HepG2 (cell line): Measurements from ENCODE around the gene NAGK. TPM values are rescaled to one million over a fixed set of nuclear protein-coding genes. Genes with fewer than 3 reads are reported as not detected.
A peak's percentile ranks its signal among the peaks of the same experiment; 100 is the strongest.

Source experiments
- ATF7 ChIP-seq, 2 experiments: fragments of 450-650 bp in 1 of 2; sonication (generic) in 1 of 2; formaldehyde crosslinking in 1 of 2; IDR thresholded peaks; 2 replicates each; pipeline versions ENCODE4 v1.4.0 to v1.6.1; 2016 to 2020; ENCODE audit warnings: antibody characterized with exemption in 1 of 2, mild to moderate bottlenecking in 1 of 2, missing genetic modification reagents in 1 of 2
- ELF1 ChIP-seq: sonication (generic); formaldehyde crosslinking; IDR thresholded peaks from 2 replicates; pipeline ENCODE4 v1.4.0; 2020; ENCODE audit warnings: missing genetic modification reagents
- MTA3 ChIP-seq: sonication (generic); formaldehyde crosslinking; IDR thresholded peaks from 2 replicates; pipeline ENCODE4 v1.4.0; 2020; ENCODE audit warnings: missing genetic modification reagents
- MXD4 ChIP-seq: IDR thresholded peaks from 2 replicates; pipeline ENCODE4 v1.6.1; 2016; ENCODE audit warnings: mild to moderate bottlenecking, missing biosample characterization, missing genetic modification reagents
- NFRKB ChIP-seq: fragments of 450-650 bp; IDR thresholded peaks from 2 replicates; pipeline ENCODE4 v1.6.1; 2017
- NR1H2 ChIP-seq: sonication (generic); formaldehyde crosslinking; IDR thresholded peaks from 2 replicates; pipeline ENCODE4 v1.8.1; 2022; ENCODE audit warnings: low read depth, missing genetic modification reagents, borderline replicate concordance
- SMAD1 ChIP-seq: sonication (generic); formaldehyde crosslinking; IDR thresholded peaks from 2 replicates; pipeline ENCODE4 v1.4.0; 2020; ENCODE audit warnings: missing genetic modification reagents, low read depth, mild to moderate bottlenecking, borderline replicate concordance
- ZNF230 ChIP-seq: sonication (generic); formaldehyde crosslinking; IDR thresholded peaks from 2 replicates; pipeline ENCODE4 v1.4.0; 2020; ENCODE audit warnings: mild to moderate bottlenecking, missing genetic modification reagents
- ZNF382 ChIP-seq: sonication (generic); formaldehyde crosslinking; IDR thresholded peaks from 2 replicates; pipeline ENCODE4 v1.5.0; 2020; ENCODE audit warnings: missing genetic modification reagents, mild to moderate bottlenecking, borderline replicate concordance
- ZNF552 ChIP-seq: sonication (generic); formaldehyde crosslinking; IDR thresholded peaks from 2 replicates; pipeline ENCODE4 v1.9.0; 2022; ENCODE audit warnings: missing genetic modification reagents, mild to moderate bottlenecking, borderline replicate concordance
- ZNF589 ChIP-seq: sonication (generic); formaldehyde crosslinking; conservative IDR thresholded peaks from 2 replicates; pipeline ENCODE4 v1.8.0; 2022; ENCODE audit warnings: mild to moderate bottlenecking, moderate library complexity, missing genetic modification reagents
- polyA plus RNA-seq, 8 experiments: library from polyadenylated mRNA; depleted of rRNA in 3 of 8; stranded (reverse) in 7 of 8; unstranded in 1 of 8; fragments of >200 nt; fragmentation: Illumina TruSeq in 4 of 8; extraction: Trizol in 4 of 8; gene quantifications; 2 replicates each; pipeline versions ENCODE4 v1.2.1 to v1.2.3, GENCODE V29; 2011 to 2016; ENCODE audit warnings: low read depth in 4 of 8, missing spikeins in 1 of 8, mixed read lengths in 1 of 8; ENCODE audit not compliant: insufficient read depth in 1 of 8
- total RNA-seq, 5 experiments: library from RNA; depleted of rRNA; stranded (reverse); fragments of >200 nt; fragmentation: Illumina TruSeq; extraction: Trizol; gene quantifications; 2 replicates each; pipeline ENCODE4 v1.2.3, GENCODE V29; 2016; ENCODE audit warnings: low read depth in 1 of 5
- TF ChIP-seq, protein P1 (sequence below): IDR thresholded peaks from 2 replicates; pipeline ENCODE4 v1.4.0; 2020; ENCODE audit warnings: mild to moderate bottlenecking, missing genetic modification reagents
- TF ChIP-seq, protein P2 (sequence below): sonication (generic); formaldehyde crosslinking; IDR thresholded peaks from 2 replicates; pipeline ENCODE4 v1.8.1; 2022; ENCODE audit warnings: low read depth, mild to moderate bottlenecking, missing genetic modification reagents
- TF ChIP-seq, protein P3 (sequence below): sonication (generic); formaldehyde crosslinking; IDR thresholded peaks from 2 replicates; pipeline ENCODE4 v1.8.1; 2023; ENCODE audit warnings: mild to moderate bottlenecking, missing genetic modification reagents
- TF ChIP-seq, protein P4 (sequence below): sonication (generic); formaldehyde crosslinking; IDR thresholded peaks from 2 replicates; pipeline ENCODE4 v1.4.0; 2020; ENCODE audit warnings: mild to moderate bottlenecking, missing genetic modification reagents
- TF ChIP-seq, protein P5 (sequence below): IDR thresholded peaks from 2 replicates; pipeline ENCODE4 v1.6.1; 2018; ENCODE audit warnings: missing genetic modification reagents, mild to moderate bottlenecking, missing compliant biosample characterization
- TF ChIP-seq, protein P6 (sequence below): fragments of 450-650 bp; IDR thresholded peaks from 2 replicates; pipeline ENCODE4 v1.6.1; 2016

NAGK gene
- total and polyA plus RNA-seq, 2 of the 13 experiments (the other 11 are each of a cell fraction or from before 2014, with no cell fraction given) = 24.4 to 35.2 TPM

- TF ChIP-seq ZNF230 (CRISPR knock-in tag) = no peak
- TF ChIP-seq ELF1 = no peak
- TF ChIP-seq, protein P1, sequence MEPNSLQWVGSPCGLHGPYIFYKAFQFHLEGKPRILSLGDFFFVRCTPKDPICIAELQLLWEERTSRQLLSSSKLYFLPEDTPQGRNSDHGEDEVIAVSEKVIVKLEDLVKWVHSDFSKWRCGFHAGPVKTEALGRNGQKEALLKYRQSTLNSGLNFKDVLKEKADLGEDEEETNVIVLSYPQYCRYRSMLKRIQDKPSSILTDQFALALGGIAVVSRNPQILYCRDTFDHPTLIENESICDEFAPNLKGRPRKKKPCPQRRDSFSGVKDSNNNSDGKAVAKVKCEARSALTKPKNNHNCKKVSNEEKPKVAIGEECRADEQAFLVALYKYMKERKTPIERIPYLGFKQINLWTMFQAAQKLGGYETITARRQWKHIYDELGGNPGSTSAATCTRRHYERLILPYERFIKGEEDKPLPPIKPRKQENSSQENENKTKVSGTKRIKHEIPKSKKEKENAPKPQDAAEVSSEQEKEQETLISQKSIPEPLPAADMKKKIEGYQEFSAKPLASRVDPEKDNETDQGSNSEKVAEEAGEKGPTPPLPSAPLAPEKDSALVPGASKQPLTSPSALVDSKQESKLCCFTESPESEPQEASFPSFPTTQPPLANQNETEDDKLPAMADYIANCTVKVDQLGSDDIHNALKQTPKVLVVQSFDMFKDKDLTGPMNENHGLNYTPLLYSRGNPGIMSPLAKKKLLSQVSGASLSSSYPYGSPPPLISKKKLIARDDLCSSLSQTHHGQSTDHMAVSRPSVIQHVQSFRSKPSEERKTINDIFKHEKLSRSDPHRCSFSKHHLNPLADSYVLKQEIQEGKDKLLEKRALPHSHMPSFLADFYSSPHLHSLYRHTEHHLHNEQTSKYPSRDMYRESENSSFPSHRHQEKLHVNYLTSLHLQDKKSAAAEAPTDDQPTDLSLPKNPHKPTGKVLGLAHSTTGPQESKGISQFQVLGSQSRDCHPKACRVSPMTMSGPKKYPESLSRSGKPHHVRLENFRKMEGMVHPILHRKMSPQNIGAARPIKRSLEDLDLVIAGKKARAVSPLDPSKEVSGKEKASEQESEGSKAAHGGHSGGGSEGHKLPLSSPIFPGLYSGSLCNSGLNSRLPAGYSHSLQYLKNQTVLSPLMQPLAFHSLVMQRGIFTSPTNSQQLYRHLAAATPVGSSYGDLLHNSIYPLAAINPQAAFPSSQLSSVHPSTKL = no peak
- no peak for TF ChIP-seq SMAD1 (CRISPR knock-in tag)
- TF ChIP-seq, protein P2, sequence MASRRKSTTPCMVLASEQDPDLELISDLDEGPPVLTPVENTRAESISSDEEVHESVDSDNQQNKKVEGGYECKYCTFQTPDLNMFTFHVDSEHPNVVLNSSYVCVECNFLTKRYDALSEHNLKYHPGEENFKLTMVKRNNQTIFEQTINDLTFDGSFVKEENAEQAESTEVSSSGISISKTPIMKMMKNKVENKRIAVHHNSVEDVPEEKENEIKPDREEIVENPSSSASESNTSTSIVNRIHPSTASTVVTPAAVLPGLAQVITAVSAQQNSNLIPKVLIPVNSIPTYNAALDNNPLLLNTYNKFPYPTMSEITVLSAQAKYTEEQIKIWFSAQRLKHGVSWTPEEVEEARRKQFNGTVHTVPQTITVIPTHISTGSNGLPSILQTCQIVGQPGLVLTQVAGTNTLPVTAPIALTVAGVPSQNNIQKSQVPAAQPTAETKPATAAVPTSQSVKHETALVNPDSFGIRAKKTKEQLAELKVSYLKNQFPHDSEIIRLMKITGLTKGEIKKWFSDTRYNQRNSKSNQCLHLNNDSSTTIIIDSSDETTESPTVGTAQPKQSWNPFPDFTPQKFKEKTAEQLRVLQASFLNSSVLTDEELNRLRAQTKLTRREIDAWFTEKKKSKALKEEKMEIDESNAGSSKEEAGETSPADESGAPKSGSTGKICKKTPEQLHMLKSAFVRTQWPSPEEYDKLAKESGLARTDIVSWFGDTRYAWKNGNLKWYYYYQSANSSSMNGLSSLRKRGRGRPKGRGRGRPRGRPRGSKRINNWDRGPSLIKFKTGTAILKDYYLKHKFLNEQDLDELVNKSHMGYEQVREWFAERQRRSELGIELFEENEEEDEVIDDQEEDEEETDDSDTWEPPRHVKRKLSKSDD = no peak
- TF ChIP-seq, protein P3, sequence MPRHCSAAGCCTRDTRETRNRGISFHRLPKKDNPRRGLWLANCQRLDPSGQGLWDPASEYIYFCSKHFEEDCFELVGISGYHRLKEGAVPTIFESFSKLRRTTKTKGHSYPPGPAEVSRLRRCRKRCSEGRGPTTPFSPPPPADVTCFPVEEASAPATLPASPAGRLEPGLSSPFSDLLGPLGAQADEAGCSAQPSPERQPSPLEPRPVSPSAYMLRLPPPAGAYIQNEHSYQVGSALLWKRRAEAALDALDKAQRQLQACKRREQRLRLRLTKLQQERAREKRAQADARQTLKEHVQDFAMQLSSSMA (CRISPR knock-in tag) = no peak
- no peak for TF ChIP-seq ATF7 (IDR thresholded peaks at IDR 0.05)
- no peak for TF ChIP-seq ATF7 (CRISPR knock-in tag; IDR thresholded peaks at IDR 0.05)
- TF ChIP-seq, protein P4, sequence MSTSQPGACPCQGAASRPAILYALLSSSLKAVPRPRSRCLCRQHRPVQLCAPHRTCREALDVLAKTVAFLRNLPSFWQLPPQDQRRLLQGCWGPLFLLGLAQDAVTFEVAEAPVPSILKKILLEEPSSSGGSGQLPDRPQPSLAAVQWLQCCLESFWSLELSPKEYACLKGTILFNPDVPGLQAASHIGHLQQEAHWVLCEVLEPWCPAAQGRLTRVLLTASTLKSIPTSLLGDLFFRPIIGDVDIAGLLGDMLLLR (CRISPR knock-in tag) = no peak
- peak; percentile 54; the same call in 1 of the 2 replicates for TF ChIP-seq MXD4 (CRISPR knock-in tag)
- TF ChIP-seq ZNF552 (CRISPR knock-in tag) = no peak
- TF ChIP-seq ZNF382 (CRISPR knock-in tag) = no peak
- TF ChIP-seq, protein P5, sequence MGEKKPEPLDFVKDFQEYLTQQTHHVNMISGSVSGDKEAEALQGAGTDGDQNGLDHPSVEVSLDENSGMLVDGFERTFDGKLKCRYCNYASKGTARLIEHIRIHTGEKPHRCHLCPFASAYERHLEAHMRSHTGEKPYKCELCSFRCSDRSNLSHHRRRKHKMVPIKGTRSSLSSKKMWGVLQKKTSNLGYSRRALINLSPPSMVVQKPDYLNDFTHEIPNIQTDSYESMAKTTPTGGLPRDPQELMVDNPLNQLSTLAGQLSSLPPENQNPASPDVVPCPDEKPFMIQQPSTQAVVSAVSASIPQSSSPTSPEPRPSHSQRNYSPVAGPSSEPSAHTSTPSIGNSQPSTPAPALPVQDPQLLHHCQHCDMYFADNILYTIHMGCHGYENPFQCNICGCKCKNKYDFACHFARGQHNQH (CRISPR knock-in tag) = peak; percentile 69; the same call in 1 of the 2 replicates
- TF ChIP-seq, protein P6, sequence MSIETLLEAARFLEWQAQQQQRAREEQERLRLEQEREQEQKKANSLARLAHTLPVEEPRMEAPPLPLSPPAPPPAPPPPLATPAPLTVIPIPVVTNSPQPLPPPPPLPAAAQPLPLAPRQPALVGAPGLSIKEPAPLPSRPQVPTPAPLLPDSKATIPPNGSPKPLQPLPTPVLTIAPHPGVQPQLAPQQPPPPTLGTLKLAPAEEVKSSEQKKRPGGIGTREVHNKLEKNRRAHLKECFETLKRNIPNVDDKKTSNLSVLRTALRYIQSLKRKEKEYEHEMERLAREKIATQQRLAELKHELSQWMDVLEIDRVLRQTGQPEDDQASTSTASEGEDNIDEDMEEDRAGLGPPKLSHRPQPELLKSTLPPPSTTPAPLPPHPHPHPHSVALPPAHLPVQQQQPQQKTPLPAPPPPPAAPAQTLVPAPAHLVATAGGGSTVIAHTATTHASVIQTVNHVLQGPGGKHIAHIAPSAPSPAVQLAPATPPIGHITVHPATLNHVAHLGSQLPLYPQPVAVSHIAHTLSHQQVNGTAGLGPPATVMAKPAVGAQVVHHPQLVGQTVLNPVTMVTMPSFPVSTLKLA = no peak
- TF ChIP-seq NR1H2 = no peak
- no peak for TF ChIP-seq NFRKB
- TF ChIP-seq ZNF589 = no peak
- TF ChIP-seq MTA3 = no peak
These were observed 31.9 kb downstream of the NAGK start (continued) for GRCh38 chr2:71100195-71100964.
